Stimulated activated CD8-positive, alpha-beta memory T cell treated with anti-CD3 and anti-CD28 coated beads, Interleukin-2, amount 100 ng/mL, for 1 hour (primary cell): ENCODE results near the gene CENPH.
"Not testable (repeated sequence)": the region's sequence is repeated elsewhere in the genome, so short reads cannot be mapped to it uniquely, and the experiment has no call there.

Source experiments
- DNase-seq, 2 donors: peaks; one replicate each; pipeline ENCODE4 v3.0.0-alpha.2; 2020; ENCODE audit warnings: low read depth in 2 of 2

The CENPH gene

DNA sequence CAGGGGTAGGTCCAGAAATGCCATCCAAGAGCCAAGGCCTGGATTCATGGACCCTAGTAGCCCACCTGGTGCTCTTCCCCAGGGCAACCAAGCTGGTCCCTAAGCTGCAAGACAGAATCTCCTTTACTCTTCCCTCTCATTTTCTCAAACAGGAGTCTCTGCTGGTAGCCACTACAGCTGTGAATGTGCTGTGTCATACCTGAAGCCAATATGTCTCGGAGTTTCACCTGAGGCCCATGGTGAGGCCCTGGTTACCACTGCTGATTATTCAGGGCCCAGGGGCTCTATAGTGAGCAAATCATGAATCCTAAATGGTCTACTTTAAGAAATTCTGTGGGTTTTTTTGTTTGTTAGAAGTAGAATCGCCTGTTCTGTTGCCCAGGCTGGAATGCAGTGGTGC lies 61.2 kb downstream of the CENPH start:
- DNase-seq = no peak

DNA sequence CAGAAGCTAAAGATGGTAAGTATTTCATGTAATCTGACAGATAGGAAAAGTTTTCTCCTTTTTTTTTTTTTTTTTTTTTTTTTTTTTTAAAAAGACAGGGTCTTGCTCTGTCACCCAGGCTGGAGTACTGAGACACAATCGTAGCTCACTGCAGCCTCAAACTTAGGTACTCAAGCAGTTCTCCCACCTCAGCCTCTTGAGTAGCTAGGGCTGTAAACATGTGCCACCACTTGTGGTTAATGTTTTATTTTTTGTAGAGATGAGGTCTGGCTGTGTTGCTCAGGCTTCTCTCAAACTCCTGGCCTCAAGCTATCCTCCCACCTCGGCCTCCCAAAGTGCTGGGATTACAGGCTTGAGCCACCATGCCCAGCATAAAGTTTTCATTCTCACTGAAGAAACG lies 63.1 kb downstream of the CENPH start:
- DNase-seq = no peak

GRCh38 chr5:69255940-69256339 lies 66.6 kb downstream of the CENPH start:
- DNase-seq = not testable (repeated sequence)

DNA sequence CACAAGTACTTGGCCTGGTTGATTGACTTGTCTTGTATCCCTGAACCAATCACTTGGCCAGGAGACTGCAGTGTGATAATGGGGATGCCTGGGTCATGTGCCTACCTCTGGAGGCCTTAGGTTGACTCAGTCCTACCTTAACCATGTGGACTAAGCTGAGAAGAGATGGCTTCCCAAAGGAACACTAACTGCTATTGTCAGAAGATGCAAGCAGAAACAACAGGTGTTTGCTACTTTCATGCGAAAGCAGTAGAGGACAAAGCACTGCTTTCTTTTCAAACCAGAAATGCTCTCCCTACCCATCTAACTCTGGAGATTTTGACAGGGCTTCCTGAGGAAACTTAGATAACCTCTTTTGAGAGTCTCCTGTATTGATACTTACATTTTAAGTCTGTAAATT lies 68.2 kb downstream of the CENPH start:
- DNase-seq = no peak
